ENCODE results near the gene BTN3A1.
A peak's percentile ranks its signal among the peaks of the same experiment; 100 is the strongest.

BTN3A1 gene

GRCh38 chr6:26380256-26380655, 21.8 kb upstream of the BTN3A1 start:
- no peak overlapping the region for H3K4me3 ChIP-seq (ENCODE audit: low read length)
- H3K4me2 ChIP-seq (ENCODE audit: low read length): no peak overlapping the region
- peaks cover 10% of the 10 kb centered on the region for H3K4me1 ChIP-seq (ENCODE audit: control insufficient read depth, insufficient read depth, low read length)
- no peaks in the 10 kb centered on the region for H3K9me3 ChIP-seq (replicated peaks; ENCODE audit: low read length)
- no peaks in the 10 kb centered on the region for H3K36me3 ChIP-seq (ENCODE audit: insufficient read depth, low read length)
- no peak overlapping the region for H3K9ac ChIP-seq (ENCODE audit: low read depth, low read length)
- H3K27me3 ChIP-seq (ENCODE audit: control insufficient read depth, insufficient read depth, low read length): no peaks in the 10 kb centered on the region

- H3K9me3 ChIP-seq (replicated peaks; ENCODE audit: low read length): no peaks in the 10 kb centered on the region
- H3K27me3 ChIP-seq (ENCODE audit: control insufficient read depth, insufficient read depth, low read length): no peaks in the 10 kb centered on the region
- no peak overlapping the region for H3K4me3 ChIP-seq (ENCODE audit: low read length)
- peaks cover 10% of the 10 kb centered on the region for H3K4me1 ChIP-seq (ENCODE audit: control insufficient read depth, insufficient read depth, low read length)
- H3K36me3 ChIP-seq (ENCODE audit: insufficient read depth, low read length): no peaks in the 10 kb centered on the region
- H3K4me2 ChIP-seq (ENCODE audit: low read length): no peak overlapping the region
- no peak overlapping the region for H3K9ac ChIP-seq (ENCODE audit: low read depth, low read length)
Observed at GRCh38 chr6:26382121-26382520, 20.0 kb upstream of the BTN3A1 start.

GRCh38 chr6:26383624-26384417, 18.3 kb upstream of the BTN3A1 start:
- Histone ChIP-seq H3K4me2 (ENCODE audit: low read length) (peak overlapping the region; percentile 87), H3K36me3 (ENCODE audit: insufficient read depth, low read length) (no peaks in the 10 kb centered on the region), H3K4me1 (ENCODE audit: control insufficient read depth, insufficient read depth, low read length) (peaks cover 19% of the 10 kb centered on the region), H3K9ac (ENCODE audit: low read depth, low read length) (peak overlapping the region; percentile 73), H3K4me3 (ENCODE audit: low read length) (peak overlapping the region; percentile 72), H3K27me3 (ENCODE audit: control insufficient read depth, insufficient read depth, low read length) (no peaks in the 10 kb centered on the region), H3K9me3 (replicated peaks; ENCODE audit: low read length) (no peaks in the 10 kb centered on the region)

GRCh38 chr6:26385734-26386125, 16.3 kb upstream of the BTN3A1 start:
- Histone ChIP-seq H3K4me1 (ENCODE audit: control insufficient read depth, insufficient read depth, low read length) (peaks cover 19% of the 10 kb centered on the region), H3K27me3 (ENCODE audit: control insufficient read depth, insufficient read depth, low read length) (no peaks in the 10 kb centered on the region)

GRCh38 chr6:26387565-26387964, 14.5 kb upstream of the BTN3A1 start:
- H3K4me2 ChIP-seq (ENCODE audit: low read length): no peak overlapping the region
- H3K9ac ChIP-seq (ENCODE audit: low read depth, low read length): no peak overlapping the region
- H3K36me3 ChIP-seq (ENCODE audit: insufficient read depth, low read length): peaks cover 6% of the 10 kb centered on the region
- H3K4me1 ChIP-seq (ENCODE audit: control insufficient read depth, insufficient read depth, low read length): peaks cover 19% of the 10 kb centered on the region
- H3K9me3 ChIP-seq (replicated peaks; ENCODE audit: low read length): no peaks in the 10 kb centered on the region
- H3K27me3 ChIP-seq (ENCODE audit: control insufficient read depth, insufficient read depth, low read length): no peaks in the 10 kb centered on the region
- no peak overlapping the region for H3K4me3 ChIP-seq (ENCODE audit: low read length)

More at GRCh38 chr6:26385734-26386125, 16.3 kb upstream of the BTN3A1 start:
- H3K9ac ChIP-seq (ENCODE audit: low read depth, low read length): no peak overlapping the region
- H3K9me3 ChIP-seq (replicated peaks; ENCODE audit: low read length): no peaks in the 10 kb centered on the region
- H3K4me3 ChIP-seq (ENCODE audit: low read length): no peak overlapping the region
- no peak overlapping the region for H3K4me2 ChIP-seq (ENCODE audit: low read length)
- H3K36me3 ChIP-seq (ENCODE audit: insufficient read depth, low read length): peaks cover 5% of the 10 kb centered on the region

GRCh38 chr6:26388014-26388413, 14.1 kb upstream of the BTN3A1 start:
- Histone ChIP-seq H3K4me1 (ENCODE audit: control insufficient read depth, insufficient read depth, low read length) (peaks cover 20% of the 10 kb centered on the region), H3K4me3 (ENCODE audit: low read length) (no peak overlapping the region), H3K4me2 (ENCODE audit: low read length) (peak overlapping the region; percentile 9), H3K9me3 (replicated peaks; ENCODE audit: low read length) (no peaks in the 10 kb centered on the region), H3K27me3 (ENCODE audit: control insufficient read depth, insufficient read depth, low read length) (no peaks in the 10 kb centered on the region), H3K36me3 (ENCODE audit: insufficient read depth, low read length) (peaks cover 6% of the 10 kb centered on the region), H3K9ac (ENCODE audit: low read depth, low read length) (no peak overlapping the region)

- Histone ChIP-seq H3K36me3 (ENCODE audit: insufficient read depth, low read length) (peaks cover 6% of the 10 kb centered on the region), H3K4me2 (ENCODE audit: low read length) (peak overlapping the region; percentile 9), H3K4me3 (ENCODE audit: low read length) (no peak overlapping the region), H3K4me1 (ENCODE audit: control insufficient read depth, insufficient read depth, low read length) (peaks cover 22% of the 10 kb centered on the region), H3K9me3 (replicated peaks; ENCODE audit: low read length) (no peaks in the 10 kb centered on the region), H3K27me3 (ENCODE audit: control insufficient read depth, insufficient read depth, low read length) (no peaks in the 10 kb centered on the region), H3K9ac (ENCODE audit: low read depth, low read length) (no peak overlapping the region)
Observed at GRCh38 chr6:26388441-26388840, 13.6 kb upstream of the BTN3A1 start.

GRCh38 chr6:26389349-26389894, 12.7 kb upstream of the BTN3A1 start:
- peaks cover 6% of the 10 kb centered on the region for H3K36me3 ChIP-seq (ENCODE audit: insufficient read depth, low read length)
- H3K4me2 ChIP-seq (ENCODE audit: low read length): no peak overlapping the region
- no peaks in the 10 kb centered on the region for H3K27me3 ChIP-seq (ENCODE audit: control insufficient read depth, insufficient read depth, low read length)
- H3K4me1 ChIP-seq (ENCODE audit: control insufficient read depth, insufficient read depth, low read length): peaks cover 22% of the 10 kb centered on the region
- H3K9ac ChIP-seq (ENCODE audit: low read depth, low read length): no peak overlapping the region
- no peaks in the 10 kb centered on the region for H3K9me3 ChIP-seq (replicated peaks; ENCODE audit: low read length)
- H3K4me3 ChIP-seq (ENCODE audit: low read length): no peak overlapping the region

GRCh38 chr6:26390531-26390930, 11.5 kb upstream of the BTN3A1 start:
- Histone ChIP-seq H3K36me3 (ENCODE audit: insufficient read depth, low read length) (peaks cover 6% of the 10 kb centered on the region), H3K9ac (ENCODE audit: low read depth, low read length) (no peak overlapping the region), H3K4me1 (ENCODE audit: control insufficient read depth, insufficient read depth, low read length) (peaks cover 26% of the 10 kb centered on the region), H3K9me3 (replicated peaks; ENCODE audit: low read length) (no peaks in the 10 kb centered on the region), H3K27me3 (ENCODE audit: control insufficient read depth, insufficient read depth, low read length) (no peaks in the 10 kb centered on the region), H3K4me3 (ENCODE audit: low read length) (no peak overlapping the region), H3K4me2 (ENCODE audit: low read length) (no peak overlapping the region)

GRCh38 chr6:26392932-26393636, 9.0 kb upstream of the BTN3A1 start:
- H3K9ac ChIP-seq (ENCODE audit: low read depth, low read length): no peak overlapping the region
- peaks cover 6% of the 10 kb centered on the region for H3K36me3 ChIP-seq (ENCODE audit: insufficient read depth, low read length)
- peaks cover 22% of the 10 kb centered on the region for H3K4me1 ChIP-seq (ENCODE audit: control insufficient read depth, insufficient read depth, low read length)
- no peaks in the 10 kb centered on the region for H3K9me3 ChIP-seq (replicated peaks; ENCODE audit: low read length)
- H3K27me3 ChIP-seq (ENCODE audit: control insufficient read depth, insufficient read depth, low read length): no peaks in the 10 kb centered on the region
- H3K4me3 ChIP-seq (ENCODE audit: low read length): no peak overlapping the region
- no peak overlapping the region for H3K4me2 ChIP-seq (ENCODE audit: low read length)

GRCh38 chr6:26394289-26394688, 7.8 kb upstream of the BTN3A1 start:
- Histone ChIP-seq H3K4me1 (ENCODE audit: control insufficient read depth, insufficient read depth, low read length) (peaks cover 18% of the 10 kb centered on the region), H3K4me2 (ENCODE audit: low read length) (no peak overlapping the region), H3K36me3 (ENCODE audit: insufficient read depth, low read length) (peaks cover 6% of the 10 kb centered on the region), H3K27me3 (ENCODE audit: control insufficient read depth, insufficient read depth, low read length) (no peaks in the 10 kb centered on the region), H3K9me3 (replicated peaks; ENCODE audit: low read length) (no peaks in the 10 kb centered on the region), H3K9ac (ENCODE audit: low read depth, low read length) (no peak overlapping the region), H3K4me3 (ENCODE audit: low read length) (no peak overlapping the region)

Data from skeletal muscle satellite cell (primary cell).